Astrocyte (in vitro differentiated cells and primary cell): ENCODE data around the gene SLC6A2.

Experiments used
- CTCF ChIP-seq: IDR thresholded peaks from 2 replicates; pipeline ENCODE4 v1.5.1; 2011; ENCODE audit warnings: low read depth, mild to moderate bottlenecking, inconsistent platforms, low read length, moderate library complexity; ENCODE audit not compliant: insufficient read depth
- EZH2 ChIP-seq: IDR thresholded peaks from 2 replicates; pipeline ENCODE4 v1.6.1; 2012; ENCODE audit warnings: mild to moderate bottlenecking, low read length, inconsistent platforms; ENCODE audit not compliant: insufficient read depth

- no peak for TF ChIP-seq CTCF
- TF ChIP-seq EZH2: no peak
Measured at GRCh38 chr16:55663225-55663624, 7.4 kb downstream of the SLC6A2 start.
